GM18519 (cell line): ENCODE data around the gene SH3PXD2A.
"Not testable (repeated sequence)": the region's sequence is repeated elsewhere in the genome, so short reads cannot be mapped to it uniquely, and the experiment has no call there.

Experiments
- ATAC-seq: cut with Tn5 transposase; IDR thresholded peaks from one replicate; pipeline ENCODE4 v1.9.1; 2021; ENCODE audit warnings: mild to moderate bottlenecking, moderate library complexity; ENCODE audit not compliant: unreplicated experiment, low FRiP score

The SH3PXD2A gene

DNA sequence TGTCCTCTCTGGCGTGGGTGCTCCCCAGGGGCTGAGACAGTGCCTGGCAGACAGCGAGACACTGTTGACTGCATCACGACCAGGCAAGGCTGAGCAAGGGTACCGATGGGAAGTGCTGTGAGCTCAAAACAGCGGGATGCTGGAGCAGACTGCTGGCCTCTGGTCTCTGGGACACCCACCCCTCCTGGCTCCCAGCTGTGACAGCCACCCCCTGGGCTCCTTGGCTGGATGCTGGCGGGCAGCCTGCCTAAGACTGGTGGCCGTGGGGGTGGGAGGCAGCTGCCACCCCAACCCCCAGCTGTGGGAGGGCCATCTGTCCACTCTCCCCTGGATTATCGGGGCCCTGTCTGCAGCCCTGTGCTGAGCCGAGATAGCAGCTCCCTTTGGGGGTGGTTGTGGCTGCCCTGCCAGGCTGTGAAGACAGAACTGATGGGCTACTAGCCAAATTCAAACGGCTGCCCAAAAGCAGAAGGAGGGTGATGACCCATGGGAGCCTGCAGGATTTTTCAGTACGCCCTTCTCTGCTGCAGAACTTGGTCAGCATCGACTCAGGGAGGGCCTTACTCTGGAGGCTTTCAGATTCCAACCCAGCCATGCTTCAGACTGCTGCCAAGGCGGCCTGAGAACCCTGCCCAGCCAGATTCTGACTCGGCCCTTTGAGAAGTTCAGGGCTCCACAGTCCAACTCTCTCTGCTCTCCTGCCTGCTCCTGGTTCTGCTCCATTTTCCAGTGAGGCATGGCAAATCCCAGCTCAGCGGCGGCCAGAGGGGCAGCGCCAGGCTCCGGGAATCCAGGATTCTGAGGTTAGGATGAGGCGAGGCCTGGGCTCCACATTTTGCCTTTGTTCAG, 236.6 kb downstream of the SH3PXD2A start:
- ATAC-seq: no peak

DNA sequence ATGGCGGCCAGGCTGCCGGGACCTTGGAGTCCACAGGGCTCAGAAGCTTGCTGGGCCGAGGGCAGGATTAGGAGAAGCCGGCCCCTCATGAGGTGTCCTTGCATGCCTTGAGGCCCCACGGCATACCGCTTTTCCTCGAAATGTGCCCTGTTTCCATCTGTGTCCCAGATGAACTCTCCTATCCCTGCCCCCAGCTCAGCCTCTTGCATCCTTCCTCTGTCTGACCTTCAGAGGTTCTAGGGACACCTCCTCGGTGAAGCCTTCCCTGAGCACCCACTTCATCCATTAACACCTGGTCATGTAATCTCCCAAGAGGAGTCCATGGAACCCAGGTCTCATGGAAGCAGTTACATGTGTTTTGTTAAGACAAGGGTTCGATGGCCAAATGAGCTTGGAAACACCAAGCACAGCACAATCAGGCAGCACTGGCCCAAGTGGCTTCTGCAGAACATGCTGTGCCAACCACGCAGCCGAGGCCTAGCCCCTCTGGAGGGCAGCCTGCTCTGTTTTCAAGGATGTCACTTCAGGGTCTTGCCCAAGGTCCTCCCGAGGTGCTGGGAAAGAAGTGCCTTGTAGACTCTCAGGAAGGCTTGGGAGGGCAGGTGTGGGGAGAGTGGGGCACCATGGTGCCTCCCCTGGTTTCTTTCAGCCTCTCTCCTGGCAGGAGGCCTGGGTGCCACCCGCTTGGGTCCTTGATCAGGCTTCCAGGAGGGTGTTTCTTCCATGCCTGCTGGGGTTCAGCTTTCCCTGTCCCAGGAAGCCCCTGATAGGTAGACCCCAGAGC, 237.6 kb downstream of the SH3PXD2A start:
- no peak for ATAC-seq

DNA sequence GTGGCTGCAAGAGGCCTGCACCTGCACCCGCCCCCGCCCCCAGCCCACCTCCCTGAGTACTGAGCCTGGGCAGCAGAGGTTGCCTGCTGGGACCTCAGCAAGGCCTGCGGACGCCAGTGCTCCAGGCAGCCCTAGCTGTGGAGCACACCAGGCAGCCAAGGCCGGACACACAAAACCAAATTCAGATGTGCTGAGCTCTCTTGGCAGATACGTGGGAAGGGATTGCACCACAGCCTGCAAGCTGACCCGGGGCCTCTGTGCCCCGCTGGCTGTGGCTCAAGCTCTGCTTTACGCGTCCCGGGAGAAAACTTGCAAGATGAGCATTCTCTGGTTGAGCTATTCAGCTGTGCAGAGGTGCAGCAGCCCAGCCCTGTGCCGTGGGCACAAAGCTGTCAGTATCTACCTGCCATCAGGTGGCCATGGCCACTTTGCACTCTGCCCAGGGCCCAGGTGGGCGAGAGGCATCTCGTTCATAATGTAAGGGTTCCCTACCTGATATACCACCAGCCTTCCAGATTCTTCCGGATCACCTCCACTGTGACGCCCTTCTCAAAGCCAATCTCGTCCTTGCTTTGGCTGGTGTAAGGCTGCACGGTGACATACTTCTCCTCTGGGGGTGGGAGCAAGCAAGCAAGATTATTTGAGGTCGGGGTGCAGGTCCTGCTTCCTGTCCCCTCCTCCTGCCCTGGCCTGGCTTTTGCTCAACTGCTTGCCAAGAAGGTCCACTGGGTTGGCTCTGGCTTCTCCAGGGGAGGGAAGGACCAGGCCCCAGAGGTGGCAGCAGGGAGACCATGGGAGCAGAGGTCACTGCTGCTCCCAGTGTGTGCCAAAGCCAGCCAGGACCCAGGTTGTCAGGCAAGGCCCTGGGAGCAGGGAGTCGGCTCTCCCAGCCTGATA, 238.4 kb downstream of the SH3PXD2A start:
- no peak for ATAC-seq

DNA sequence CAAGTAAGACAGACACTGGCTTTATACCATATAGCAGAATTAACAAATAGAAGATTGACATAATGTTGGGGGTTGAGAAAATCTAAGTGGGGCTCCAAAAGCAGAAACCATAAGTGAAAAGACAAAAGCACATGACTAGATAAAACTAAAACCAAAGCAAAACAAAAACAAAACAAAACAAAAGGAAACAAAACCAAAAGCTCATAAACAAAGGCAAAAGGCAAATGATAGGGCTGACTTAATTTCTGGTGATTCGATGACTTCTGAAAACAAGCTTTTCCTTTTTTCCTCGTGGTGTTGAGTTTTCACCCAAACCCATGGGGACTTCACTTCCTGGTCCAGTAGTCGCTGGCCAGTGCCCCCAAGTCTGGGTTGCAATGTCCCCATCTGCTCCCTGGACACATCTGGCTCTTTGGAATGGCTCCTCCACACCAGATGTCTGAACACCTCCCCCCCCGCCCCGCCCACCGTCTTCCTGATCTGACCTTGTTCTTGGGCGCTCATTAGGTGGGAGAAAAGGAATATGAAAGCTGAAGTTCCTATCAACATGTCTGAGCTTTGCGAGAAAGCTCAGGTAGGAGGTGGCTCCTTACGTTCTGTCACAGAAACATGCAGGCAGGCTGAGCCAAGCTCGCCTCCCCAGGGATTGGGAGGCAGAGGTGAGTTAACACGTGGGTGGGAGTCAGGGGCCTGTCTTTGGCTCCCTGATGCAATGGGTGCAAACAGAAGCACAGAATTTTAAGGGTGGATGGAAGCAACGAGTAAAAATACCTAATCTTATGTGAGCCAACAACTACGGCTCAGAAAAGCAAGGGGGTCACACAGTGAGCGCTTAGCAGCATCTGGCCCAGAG, 240.8 kb downstream of the SH3PXD2A start:
- no peak for ATAC-seq

DNA sequence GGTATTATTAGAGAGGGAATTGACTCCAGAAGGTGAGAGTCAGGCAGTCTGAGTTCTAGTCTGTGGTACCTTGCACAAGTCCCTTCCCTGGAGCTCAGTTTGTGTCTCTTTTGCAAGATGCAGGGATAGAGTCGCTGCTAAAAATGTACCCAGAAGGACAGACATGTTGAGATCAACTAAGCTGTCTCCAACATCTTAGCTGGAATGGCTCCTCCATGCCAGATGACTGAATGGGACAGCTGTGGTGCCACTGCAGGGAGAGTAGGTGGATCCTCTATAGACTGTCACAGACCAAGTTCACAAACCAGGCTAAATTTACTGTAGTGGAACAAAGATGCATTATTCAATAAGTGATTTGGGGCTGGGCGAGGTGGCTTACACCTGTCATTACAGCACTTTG, 241.8 kb downstream of the SH3PXD2A start:
- no peak for ATAC-seq

DNA sequence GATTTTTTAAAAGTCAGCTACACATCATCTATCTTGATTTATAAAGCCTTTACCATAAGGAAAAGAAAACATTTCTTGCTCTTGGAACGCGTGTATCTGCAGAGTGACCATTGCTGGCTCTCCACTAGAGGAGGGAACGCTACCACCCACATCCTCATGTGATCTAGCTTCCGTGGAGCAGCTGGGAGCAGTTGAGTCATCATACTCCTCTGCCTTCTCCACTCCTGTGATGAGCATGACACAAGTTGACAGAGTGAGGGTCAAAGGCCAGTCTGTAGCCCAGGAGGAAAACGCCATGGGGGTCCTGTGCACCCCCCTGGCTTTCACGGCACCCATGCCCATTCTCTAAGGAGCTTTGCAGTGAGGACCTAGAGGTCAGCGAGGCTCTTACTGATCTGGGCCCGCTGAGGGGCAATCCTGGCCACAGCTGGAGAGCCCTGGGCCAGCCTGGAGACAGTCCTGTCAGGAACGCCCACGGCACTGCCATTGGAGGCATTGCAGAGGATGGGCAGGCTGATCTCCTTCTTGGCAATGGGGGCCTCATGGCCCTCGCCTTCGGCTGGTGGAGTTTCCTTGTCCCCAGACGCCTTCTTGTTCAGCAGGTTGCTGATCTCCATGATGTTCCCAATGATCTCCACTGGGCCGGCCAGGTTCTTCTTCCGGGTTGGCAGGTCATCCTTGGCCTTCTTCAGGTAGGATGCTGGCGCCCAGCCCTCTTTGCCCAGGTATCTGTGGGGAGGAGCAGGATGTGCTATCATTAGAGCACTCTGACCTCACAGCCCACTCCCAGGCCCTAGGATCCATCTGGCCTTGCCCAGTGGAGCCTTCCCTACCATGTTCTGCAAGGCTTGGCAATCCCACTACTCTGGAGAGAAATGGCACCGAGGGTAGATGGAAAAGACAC, 242.7 kb downstream of the SH3PXD2A start:
- ATAC-seq: no peak

DNA sequence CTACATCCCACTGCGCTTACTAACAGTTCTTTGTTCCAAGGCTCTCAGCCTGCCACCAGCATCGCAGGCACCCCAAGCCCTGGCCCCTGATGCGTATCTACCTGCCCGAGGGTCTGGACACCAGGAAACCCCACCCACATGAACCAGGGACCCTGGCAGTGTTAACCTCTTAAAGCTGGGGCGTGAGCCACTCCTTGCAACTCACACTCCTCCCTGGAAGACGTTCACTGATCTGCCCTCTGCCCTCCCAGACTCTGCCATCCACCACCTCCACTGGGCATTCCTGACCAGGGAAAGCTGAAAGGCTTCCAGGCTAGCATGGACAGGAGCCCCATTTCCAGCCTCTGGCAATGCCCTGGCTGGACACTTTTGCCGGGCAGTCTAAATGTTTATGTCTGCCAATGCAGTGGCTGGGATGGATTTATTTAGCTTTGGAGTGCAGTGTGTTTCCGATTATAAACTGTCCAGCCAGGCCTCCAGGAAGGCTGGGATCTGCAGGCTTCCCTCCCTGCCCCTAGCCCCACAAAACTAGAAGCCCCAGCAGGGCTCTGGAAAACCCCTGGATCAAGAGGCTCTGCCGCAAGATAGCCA, 244.4 kb downstream of the SH3PXD2A start:
- no peak for ATAC-seq

DNA sequence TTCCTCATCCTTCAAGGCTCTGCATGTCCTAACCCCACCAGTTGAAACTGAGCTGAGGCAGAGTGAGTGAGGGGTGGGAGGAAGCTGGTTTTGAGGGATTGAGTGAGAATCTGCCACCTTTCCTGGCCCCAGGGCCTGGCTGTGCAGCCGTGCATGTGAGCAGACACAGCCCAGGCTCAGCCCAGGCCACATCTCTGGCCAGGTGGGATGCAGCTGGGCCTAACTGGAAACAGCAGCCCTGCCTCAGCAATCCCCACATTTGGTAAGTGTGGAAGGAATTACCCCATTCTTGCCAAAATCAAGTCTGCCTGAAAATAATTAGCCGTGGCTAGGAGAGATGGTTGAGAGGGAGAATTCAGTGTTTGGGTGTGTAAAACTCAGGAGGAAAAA, 245.3 kb downstream of the SH3PXD2A start:
- no peak for ATAC-seq

DNA sequence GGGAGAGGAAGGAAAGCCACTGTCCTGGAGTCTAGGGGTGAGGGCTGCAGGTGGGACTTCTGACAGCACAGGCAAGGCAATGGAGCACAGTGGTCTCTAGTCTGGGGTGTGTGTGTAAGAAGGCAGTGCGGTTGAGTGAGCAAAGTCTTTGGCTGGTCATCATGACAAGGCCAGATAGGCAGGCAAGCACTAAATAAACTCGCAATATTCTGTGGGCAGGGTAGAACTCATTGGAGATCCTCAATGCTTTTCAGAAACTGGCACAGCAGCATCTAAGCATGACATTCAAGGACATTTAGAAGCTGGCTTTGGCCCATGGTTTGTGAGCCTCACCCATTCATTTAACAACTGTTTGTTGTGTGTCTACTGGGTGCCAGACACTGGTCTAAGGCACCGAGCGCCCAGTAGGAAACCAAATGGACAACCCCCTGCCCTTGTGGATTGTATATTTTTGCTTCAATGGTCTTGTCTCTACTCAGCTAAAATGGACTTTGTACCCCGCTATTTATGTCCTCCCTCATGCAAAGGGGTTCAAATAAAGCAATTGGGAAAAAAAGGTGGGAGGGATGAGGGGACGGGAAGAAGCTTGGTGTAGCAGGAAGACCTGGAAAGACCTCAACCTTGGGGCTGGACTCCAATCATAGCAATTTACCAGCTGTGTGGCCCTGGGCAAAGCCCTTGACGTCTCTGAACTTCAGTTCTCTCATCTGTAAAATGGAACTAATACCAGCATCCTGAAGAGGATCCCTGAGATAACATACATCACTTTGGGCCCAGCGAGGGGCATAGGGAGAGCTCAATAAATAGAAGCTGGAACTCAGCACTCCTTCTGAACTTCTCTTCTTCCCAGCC, 245.9 kb downstream of the SH3PXD2A start:
- no peak for ATAC-seq

DNA sequence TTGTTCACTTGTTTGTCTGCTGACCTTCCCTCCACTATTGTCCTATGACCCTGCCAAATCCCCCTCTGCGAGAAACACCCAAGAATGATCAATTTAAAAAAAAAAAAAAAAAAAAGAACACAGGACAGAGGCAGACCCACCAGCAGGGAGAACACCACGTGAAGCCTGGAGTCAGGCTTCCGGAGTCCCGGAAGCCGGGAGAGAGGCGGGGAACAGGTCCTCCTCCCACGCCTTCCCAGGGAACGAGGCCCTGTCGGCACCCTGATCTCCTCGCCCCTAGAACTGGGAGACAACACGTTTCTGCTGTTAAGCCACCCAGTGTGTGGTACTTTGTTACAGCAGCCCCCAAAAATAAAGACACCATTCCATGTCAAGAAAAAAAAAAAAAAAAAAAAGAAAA, 247.3 kb downstream of the SH3PXD2A start:
- not testable (repeated sequence) for ATAC-seq

DNA sequence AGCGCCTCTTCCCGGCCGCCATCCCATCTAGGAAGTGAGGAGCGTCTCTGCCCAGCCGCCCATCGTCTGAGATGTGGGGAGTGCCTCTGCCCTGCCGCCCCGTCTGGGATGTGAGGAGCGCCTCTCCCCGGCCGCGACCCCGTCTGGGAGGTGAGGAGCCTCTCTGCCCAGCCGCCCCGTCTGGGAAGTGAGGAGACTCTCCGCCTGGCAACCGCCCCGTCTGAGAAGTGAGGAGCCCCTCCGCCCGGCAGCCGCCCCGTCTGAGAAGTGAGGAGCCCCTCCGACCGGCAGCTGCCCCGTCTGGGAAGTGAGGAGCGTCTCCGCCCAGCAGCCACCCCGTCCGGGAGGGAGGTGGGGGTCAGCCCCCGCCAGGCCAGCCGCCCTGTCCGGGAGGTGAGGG, 248.3 kb downstream of the SH3PXD2A start:
- not testable (repeated sequence) for ATAC-seq

DNA sequence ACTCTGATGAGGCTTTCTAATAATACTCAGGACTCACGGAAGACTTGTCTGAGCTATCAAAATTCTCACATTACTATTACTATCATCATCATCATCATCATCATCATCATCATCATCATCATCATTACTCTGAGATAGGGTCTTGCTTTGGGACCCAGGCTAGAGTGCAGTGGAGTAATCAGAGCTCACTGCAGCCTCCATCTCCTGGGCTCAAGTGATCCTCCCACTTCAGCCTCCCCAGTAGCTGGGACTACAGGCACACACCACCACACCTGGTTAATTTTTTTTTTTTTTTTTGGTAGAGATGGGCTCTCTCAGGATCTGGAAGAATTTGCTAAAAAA, 249.3 kb downstream of the SH3PXD2A start:
- ATAC-seq: not testable (repeated sequence)

DNA sequence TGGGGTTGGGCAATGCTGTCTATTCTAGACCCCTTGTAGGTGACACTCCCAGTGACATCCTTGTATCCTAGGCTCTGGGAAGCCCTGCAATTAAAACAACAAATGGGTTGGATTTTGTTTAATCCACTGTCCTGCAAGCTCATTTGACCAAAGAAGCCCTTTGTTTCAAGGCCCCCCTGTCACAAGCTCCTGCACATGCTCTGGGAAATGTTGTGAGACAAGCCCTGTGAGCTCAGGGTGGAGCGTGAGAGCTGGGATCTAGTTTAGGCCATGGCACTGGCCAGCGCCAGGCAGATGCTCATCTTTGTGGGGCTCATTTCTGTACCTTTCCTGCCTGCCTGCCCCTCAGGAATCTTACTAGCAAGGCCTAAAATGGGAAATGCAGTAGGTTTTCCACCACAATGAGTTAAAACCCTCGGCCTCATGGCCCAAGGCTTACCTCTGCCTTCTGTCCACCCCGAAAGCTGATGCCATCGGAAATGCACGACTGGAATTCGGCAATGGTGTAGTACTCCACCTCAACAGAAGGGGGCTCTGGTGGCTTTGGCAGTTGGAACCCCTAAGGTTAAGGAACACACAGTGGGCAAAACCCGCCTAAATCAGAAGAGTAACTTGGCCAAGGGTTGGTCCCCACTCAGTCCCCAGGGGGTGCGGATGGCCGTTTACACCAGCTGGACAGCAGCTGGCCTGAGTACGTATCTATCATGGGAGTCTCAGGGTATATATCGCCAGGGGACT, 249.8 kb downstream of the SH3PXD2A start:
- ATAC-seq: no peak

DNA sequence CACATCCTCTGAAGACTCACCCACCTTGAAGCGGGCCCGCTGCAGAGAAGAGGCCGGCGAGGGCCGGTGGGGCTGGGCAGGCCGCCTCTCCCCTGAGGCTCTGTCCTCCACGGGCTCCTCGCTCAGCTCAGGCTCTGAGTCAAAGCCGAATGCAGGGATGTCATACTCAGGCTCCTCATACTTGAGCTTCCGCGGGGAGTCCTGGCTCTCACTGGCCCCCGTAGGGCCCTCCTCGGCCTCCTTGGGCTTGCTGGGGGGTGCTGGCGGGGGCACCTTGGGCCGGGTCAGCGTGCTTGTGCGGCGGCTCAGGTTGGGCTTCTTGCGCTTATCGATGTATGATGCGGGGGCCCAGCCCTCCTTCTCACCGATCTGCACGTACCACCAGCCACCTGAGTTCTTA, 252.0 kb downstream of the SH3PXD2A start:
- no peak for ATAC-seq

DNA sequence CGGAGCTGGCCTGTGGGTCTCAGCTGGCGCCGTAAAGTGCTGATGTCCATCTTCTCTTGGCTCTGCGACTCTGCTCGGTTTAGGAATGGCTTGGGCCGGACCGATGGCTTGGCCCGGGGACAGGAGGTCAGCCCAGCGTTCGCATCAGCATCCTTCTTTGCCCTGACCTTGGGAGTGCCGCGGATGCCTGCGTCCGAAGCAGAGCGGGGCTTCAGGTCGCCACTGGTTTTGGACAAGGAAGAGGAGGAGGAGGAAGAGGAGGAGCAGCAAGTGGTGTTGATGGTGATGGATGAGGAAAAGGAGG, 252.6 kb downstream of the SH3PXD2A start:
- no peak for ATAC-seq

DNA sequence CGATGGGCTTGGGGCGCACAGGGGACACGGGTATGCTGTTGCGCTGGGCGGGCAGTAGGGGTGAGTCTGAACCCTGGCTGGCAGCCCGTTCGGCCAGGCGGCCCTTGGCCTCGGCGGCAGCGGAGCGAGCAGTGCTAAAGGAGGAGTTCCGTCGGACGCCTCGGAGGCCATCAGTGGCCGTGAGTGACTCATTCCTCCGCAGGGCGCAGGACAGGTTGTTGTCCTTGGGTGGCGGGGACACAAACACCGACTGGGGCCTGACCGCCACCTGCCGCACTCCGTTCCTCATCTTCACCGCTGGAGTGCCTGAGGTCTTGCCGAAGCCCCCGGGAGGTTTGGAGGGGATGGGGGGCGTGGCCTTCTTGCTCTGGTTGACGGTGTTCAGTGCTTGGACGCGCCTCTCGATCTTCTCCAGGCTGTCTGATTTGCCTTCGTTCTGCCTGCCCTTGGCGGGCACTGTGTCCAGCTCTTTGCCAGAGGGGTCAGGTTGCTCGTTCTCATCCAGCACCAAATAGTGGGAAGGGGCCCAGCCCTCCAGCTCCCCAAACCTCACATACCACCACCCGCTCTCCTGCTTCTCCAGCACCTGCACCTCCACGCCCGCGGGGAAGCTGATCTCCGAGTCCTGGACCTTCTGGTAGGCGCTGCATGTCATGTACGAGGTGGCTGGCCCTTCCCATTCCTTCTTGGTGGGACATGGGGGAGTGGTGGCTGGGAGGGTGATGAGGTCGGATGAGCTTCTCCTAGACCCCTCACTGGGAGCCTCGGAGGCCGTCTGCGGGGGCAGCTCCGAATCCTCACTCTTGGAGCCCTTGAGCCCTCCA, 253.1 kb downstream of the SH3PXD2A start:
- no peak for ATAC-seq
